T-helper 1 cell treated with Interleukin-12 subunit alpha and Interleukin-12 subunit beta and Interleukin-4 antibody, amounts not matched to agents 30 μg/mL and 1 μg/mL, for 36 hours (primary cell): ENCODE measurements around the gene UGDH.
A peak's percentile ranks its signal among the peaks of the same experiment; 100 is the strongest.

Experiments
- H3K27ac Mint-ChIP-seq: one replicate; pipeline ENCODE4 v1.8.0; 2021; ENCODE audit warnings: mild to moderate bottlenecking, mixed read lengths
- H3K27me3 Mint-ChIP-seq: one replicate; pipeline ENCODE4 v1.8.0; 2021; ENCODE audit warnings: low read depth, mixed read lengths
- H3K36me3 Mint-ChIP-seq: one replicate; pipeline ENCODE4 v1.8.0; 2021; ENCODE audit warnings: low read depth, mixed read lengths
- H3K4me1 Mint-ChIP-seq: one replicate; pipeline ENCODE4 v1.8.0; 2021; ENCODE audit warnings: low read depth, mixed read lengths
- H3K4me3 Mint-ChIP-seq: one replicate; pipeline ENCODE4 v1.8.0; 2021; ENCODE audit warnings: mild to moderate bottlenecking, moderate library complexity, mixed read lengths
- H3K9me3 Mint-ChIP-seq: one replicate; pipeline ENCODE4 v1.8.0; 2021; ENCODE audit warnings: mixed read lengths

Gene UGDH

GRCh38 chr4:39490322-39490721 lies 36.9 kb downstream of the UGDH start:
- no peaks in the 10 kb centered on the region for H3K36me3 Mint-ChIP-seq
- no peaks in the 10 kb centered on the region for H3K9me3 Mint-ChIP-seq
- no peak overlapping the region for H3K4me3 Mint-ChIP-seq
- no peaks in the 10 kb centered on the region for H3K27me3 Mint-ChIP-seq
- H3K4me1 Mint-ChIP-seq, result no peaks in the 10 kb centered on the region
- no peak overlapping the region for H3K27ac Mint-ChIP-seq

- Mint-ChIP-seq H3K36me3 (no peaks in the 10 kb centered on the region), H3K9me3 (peaks cover 3% of the 10 kb centered on the region), H3K4me3 (no peak overlapping the region), H3K4me1 (no peaks in the 10 kb centered on the region), H3K27ac (no peak overlapping the region), H3K27me3 (no peaks in the 10 kb centered on the region)
Observed at GRCh38 chr4:39486221-39486804, 40.9 kb downstream of the UGDH start.

GRCh38 chr4:39484582-39485272 lies 42.5 kb downstream of the UGDH start:
- H3K27me3 Mint-ChIP-seq, result no peaks in the 10 kb centered on the region
- H3K4me1 Mint-ChIP-seq, result no peaks in the 10 kb centered on the region
- peaks cover 3% of the 10 kb centered on the region for H3K9me3 Mint-ChIP-seq
- no peak overlapping the region for H3K4me3 Mint-ChIP-seq
- H3K36me3 Mint-ChIP-seq, result no peaks in the 10 kb centered on the region
- H3K27ac Mint-ChIP-seq, result no peak overlapping the region

GRCh38 chr4:39480902-39481695 lies 46.1 kb downstream of the UGDH start:
- Mint-ChIP-seq H3K4me3 (no peak overlapping the region), H3K9me3 (peaks cover 3% of the 10 kb centered on the region), H3K36me3 (peaks cover 4% of the 10 kb centered on the region), H3K27ac (no peak overlapping the region), H3K4me1 (no peaks in the 10 kb centered on the region), H3K27me3 (no peaks in the 10 kb centered on the region)

GRCh38 chr4:39480251-39480650 lies 47.0 kb downstream of the UGDH start:
- Mint-ChIP-seq H3K4me3 (no peak overlapping the region), H3K4me1 (no peaks in the 10 kb centered on the region), H3K27me3 (no peaks in the 10 kb centered on the region), H3K36me3 (peaks cover 4% of the 10 kb centered on the region), H3K9me3 (peaks cover 3% of the 10 kb centered on the region), H3K27ac (no peak overlapping the region)

- Mint-ChIP-seq H3K4me1 (no peaks in the 10 kb centered on the region), H3K27ac (no peak overlapping the region), H3K4me3 (no peak overlapping the region), H3K27me3 (no peaks in the 10 kb centered on the region), H3K9me3 (no peaks in the 10 kb centered on the region), H3K36me3 (peaks cover 4% of the 10 kb centered on the region)
Observed at GRCh38 chr4:39476187-39476895, 50.9 kb downstream of the UGDH start.

GRCh38 chr4:39472396-39472795 lies 54.8 kb downstream of the UGDH start:
- no peak overlapping the region for H3K27ac Mint-ChIP-seq
- H3K4me1 Mint-ChIP-seq, result peaks cover 3% of the 10 kb centered on the region
- no peak overlapping the region for H3K4me3 Mint-ChIP-seq
- H3K36me3 Mint-ChIP-seq, result peaks cover 4% of the 10 kb centered on the region
- no peaks in the 10 kb centered on the region for H3K9me3 Mint-ChIP-seq
- no peaks in the 10 kb centered on the region for H3K27me3 Mint-ChIP-seq

GRCh38 chr4:39470402-39470801 lies 56.8 kb downstream of the UGDH start:
- Mint-ChIP-seq H3K36me3 (peaks cover 3% of the 10 kb centered on the region), H3K4me1 (peaks cover 3% of the 10 kb centered on the region), H3K9me3 (no peaks in the 10 kb centered on the region), H3K27ac (no peak overlapping the region), H3K4me3 (no peak overlapping the region), H3K27me3 (no peaks in the 10 kb centered on the region)

- no peak overlapping the region for H3K27ac Mint-ChIP-seq
- peaks cover 8% of the 10 kb centered on the region for H3K36me3 Mint-ChIP-seq
- no peak overlapping the region for H3K4me3 Mint-ChIP-seq
- no peaks in the 10 kb centered on the region for H3K9me3 Mint-ChIP-seq
- peaks cover 8% of the 10 kb centered on the region for H3K4me1 Mint-ChIP-seq
- no peaks in the 10 kb centered on the region for H3K27me3 Mint-ChIP-seq
Observed at GRCh38 chr4:39469429-39470077, 57.7 kb downstream of the UGDH start.

- no peaks in the 10 kb centered on the region for H3K27me3 Mint-ChIP-seq
- peaks cover 8% of the 10 kb centered on the region for H3K4me1 Mint-ChIP-seq
- H3K27ac Mint-ChIP-seq, result no peak overlapping the region
- H3K4me3 Mint-ChIP-seq, result no peak overlapping the region
- no peaks in the 10 kb centered on the region for H3K9me3 Mint-ChIP-seq
- H3K36me3 Mint-ChIP-seq, result peaks cover 13% of the 10 kb centered on the region
Observed at GRCh38 chr4:39467464-39467863, 59.8 kb downstream of the UGDH start.

GRCh38 chr4:39466747-39467146 lies 60.5 kb downstream of the UGDH start:
- Mint-ChIP-seq H3K27ac (no peak overlapping the region), H3K9me3 (no peaks in the 10 kb centered on the region), H3K36me3 (peaks cover 13% of the 10 kb centered on the region), H3K4me1 (peaks cover 8% of the 10 kb centered on the region), H3K27me3 (no peaks in the 10 kb centered on the region), H3K4me3 (no peak overlapping the region)

- Mint-ChIP-seq H3K27ac (peak overlapping the region; percentile 15), H3K4me3 (no peak overlapping the region), H3K9me3 (no peaks in the 10 kb centered on the region), H3K27me3 (no peaks in the 10 kb centered on the region), H3K4me1 (peaks cover 18% of the 10 kb centered on the region), H3K36me3 (peaks cover 13% of the 10 kb centered on the region)
Observed at GRCh38 chr4:39464886-39465501, 62.2 kb downstream of the UGDH start.

GRCh38 chr4:39458505-39459300 lies 68.5 kb downstream of the UGDH start, which contains the start of the genes LIAS and RPL9:
TSS of gene LIAS (plus strand) at chr4:39459056. CDS start at chr4:39459118, 62 bp downstream.
TSS of gene RPL9 (minus strand) at chr4:39458922. CDS start at chr4:39458439, 483 bp downstream.
- Mint-ChIP-seq H3K4me1 (peaks cover 47% of the 10 kb centered on the region), H3K4me3 (peak within 1 kb of the TSS; percentile 97), H3K27me3 (no peaks in the 10 kb centered on the region), H3K36me3 (peaks cover 45% of the 10 kb centered on the region), H3K27ac (peak within 1 kb of the TSS; percentile 99), H3K9me3 (no peaks in the 10 kb centered on the region)
